T-helper 1 cell treated with Interleukin-12 subunit alpha and Interleukin-12 subunit beta and Interleukin-4 antibody, amounts not matched to agents 30 μg/mL and 1 μg/mL, for 36 hours (primary cell): Measurements from ENCODE around the gene SAMD4B.
"Not testable (repeated sequence)": the region's sequence is repeated elsewhere in the genome, so short reads cannot be mapped to it uniquely, and the experiment has no call there.

Experiments used
- H3K27ac Mint-ChIP-seq: one replicate; pipeline ENCODE4 v1.8.0; 2021; ENCODE audit warnings: mild to moderate bottlenecking, mixed read lengths
- H3K27me3 Mint-ChIP-seq: one replicate; pipeline ENCODE4 v1.8.0; 2021; ENCODE audit warnings: low read depth, mixed read lengths
- H3K36me3 Mint-ChIP-seq: one replicate; pipeline ENCODE4 v1.8.0; 2021; ENCODE audit warnings: low read depth, mixed read lengths
- H3K4me1 Mint-ChIP-seq: one replicate; pipeline ENCODE4 v1.8.0; 2021; ENCODE audit warnings: low read depth, mixed read lengths
- H3K4me3 Mint-ChIP-seq: one replicate; pipeline ENCODE4 v1.8.0; 2021; ENCODE audit warnings: mild to moderate bottlenecking, moderate library complexity, mixed read lengths
- H3K9me3 Mint-ChIP-seq: one replicate; pipeline ENCODE4 v1.8.0; 2021; ENCODE audit warnings: mixed read lengths

SAMD4B gene

DNA sequence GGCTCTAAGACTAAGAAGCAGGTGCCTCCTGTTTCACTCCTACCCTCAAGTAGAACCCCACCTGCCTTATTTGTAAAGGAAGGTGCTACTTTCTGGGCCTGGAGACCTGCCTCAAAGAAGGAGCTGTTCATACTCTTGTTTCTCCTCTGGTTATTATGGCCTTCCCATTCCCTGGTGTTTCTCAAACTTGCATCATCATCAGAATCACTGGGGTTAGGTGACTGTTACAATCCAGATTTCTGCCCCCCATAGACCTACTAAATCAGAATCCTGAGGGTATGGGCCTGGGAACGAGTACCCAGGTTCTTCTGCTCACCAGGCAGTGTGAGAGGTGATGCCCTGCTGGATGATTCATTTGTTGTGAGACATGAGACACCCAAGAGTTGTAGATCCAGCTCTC is 18.4 kb downstream of the SAMD4B start:
- Mint-ChIP-seq H3K9me3 (no peaks in the 10 kb centered on the region), H3K27ac (no peak overlapping the region), H3K27me3 (no peaks in the 10 kb centered on the region), H3K36me3 (peaks cover 35% of the 10 kb centered on the region), H3K4me1 (peaks cover 2% of the 10 kb centered on the region), H3K4me3 (no peak overlapping the region)

DNA sequence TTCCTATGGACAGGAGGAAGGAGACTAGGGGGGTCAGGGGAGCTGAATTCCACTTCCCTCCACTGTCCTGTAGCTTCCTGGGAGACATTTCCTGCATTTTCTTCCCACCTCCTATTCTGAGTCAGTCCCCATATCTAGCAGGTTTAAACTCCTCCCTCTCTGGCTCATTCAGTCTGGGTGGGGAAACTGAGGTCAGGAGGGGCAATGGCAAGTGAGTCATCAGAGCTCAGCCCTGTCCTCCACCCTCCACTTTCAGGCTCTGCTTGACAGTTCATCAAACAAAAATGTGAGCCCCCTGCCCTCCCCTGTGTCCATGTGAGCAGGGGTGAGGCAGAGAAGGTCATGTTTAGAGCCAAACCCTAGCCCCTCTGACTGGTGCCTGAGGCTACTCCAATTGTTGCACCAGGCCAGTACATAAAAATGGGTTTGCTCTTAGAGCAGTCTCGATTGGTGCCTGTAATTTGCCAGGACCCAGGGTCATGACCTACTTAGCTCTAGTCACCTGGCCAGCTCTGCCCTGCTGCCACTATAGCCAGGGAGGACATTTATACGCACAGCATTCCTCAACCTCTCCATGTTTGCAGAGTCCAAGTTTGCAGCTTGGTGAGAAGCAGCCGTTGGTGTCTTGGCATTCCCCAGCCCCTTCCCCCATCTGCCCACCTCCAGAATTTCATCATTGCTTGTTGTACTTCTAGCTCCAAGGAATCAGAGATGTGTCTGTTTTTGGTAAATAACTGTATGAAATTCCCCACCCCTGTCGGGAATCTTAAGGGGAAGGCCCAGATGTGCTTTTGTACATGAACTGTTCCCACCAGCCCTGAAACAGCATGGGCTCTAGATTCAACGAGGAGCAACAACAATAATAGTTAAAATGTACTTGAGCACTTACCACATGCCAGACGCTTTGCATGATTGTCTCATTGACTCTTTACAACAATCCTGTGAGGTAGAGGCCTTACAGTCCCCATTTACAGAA is 20.7 kb downstream of the SAMD4B start:
- Mint-ChIP-seq H3K4me1 (peaks cover 2% of the 10 kb centered on the region), H3K4me3 (no peak overlapping the region), H3K27ac (no peak overlapping the region), H3K9me3 (no peaks in the 10 kb centered on the region), H3K36me3 (peaks cover 21% of the 10 kb centered on the region), H3K27me3 (no peaks in the 10 kb centered on the region)

DNA sequence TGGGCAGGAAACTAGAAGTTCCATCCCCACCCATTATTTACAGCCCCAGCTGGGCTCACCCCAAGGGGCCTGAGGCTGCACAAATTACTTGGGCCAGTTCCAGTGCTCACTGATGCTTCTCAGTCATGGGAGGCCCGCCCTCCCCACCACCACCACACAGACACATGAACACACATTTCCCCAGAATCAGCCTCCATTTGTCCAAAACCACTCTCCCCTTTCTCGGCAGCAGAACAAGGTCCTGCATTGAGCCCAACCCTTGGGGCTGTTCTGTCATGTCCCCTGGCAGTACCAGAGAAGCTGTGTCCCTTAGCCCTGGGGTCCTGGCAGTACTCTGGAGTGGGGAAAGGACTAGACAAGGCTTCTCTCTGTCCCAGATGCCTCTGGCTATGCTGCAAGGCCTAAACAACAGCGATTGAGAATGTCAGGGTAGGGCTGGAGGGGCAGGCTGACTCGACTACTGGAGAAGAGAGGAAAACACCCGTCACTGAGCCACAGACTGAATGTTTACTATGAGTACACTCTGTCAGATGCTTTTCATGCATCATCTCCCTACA is 21.8 kb downstream of the SAMD4B start:
- Mint-ChIP-seq H3K36me3 (peaks cover 21% of the 10 kb centered on the region), H3K27ac (no peak overlapping the region), H3K4me3 (no peak overlapping the region), H3K4me1 (peaks cover 2% of the 10 kb centered on the region), H3K9me3 (no peaks in the 10 kb centered on the region), H3K27me3 (no peaks in the 10 kb centered on the region)

- H3K36me3 Mint-ChIP-seq = peaks cover 22% of the 10 kb centered on the region
- H3K4me1 Mint-ChIP-seq = no peaks in the 10 kb centered on the region
- H3K9me3 Mint-ChIP-seq = no peaks in the 10 kb centered on the region
- no peak overlapping the region for H3K27ac Mint-ChIP-seq
- H3K4me3 Mint-ChIP-seq = no peak overlapping the region
- no peaks in the 10 kb centered on the region for H3K27me3 Mint-ChIP-seq
Observed at GRCh38 chr19:39365531-39365930, 23.3 kb downstream of the SAMD4B start.

DNA sequence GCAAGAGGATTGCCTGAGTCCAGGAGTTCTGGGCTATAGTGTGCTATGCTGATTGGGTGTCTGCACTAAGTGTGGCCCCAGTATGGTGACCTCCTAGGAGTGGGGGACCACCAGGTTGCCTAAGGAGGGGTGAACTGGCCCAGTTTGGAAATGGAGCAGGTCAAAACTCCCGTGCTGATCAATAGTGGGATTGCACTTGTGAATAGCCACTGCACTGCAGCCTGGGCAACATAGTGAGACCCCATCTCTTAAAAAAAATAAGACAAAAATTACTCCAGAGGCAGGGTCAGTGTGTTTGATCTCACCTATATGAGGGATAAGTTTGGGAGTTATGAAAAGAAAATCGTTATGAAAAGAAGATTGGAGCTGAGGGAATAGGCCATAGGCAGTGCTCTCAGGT is 27.0 kb downstream of the SAMD4B start:
- Mint-ChIP-seq H3K36me3 (peaks cover 22% of the 10 kb centered on the region), H3K4me3 (no peak overlapping the region), H3K27ac (no peak overlapping the region), H3K9me3 (no peaks in the 10 kb centered on the region), H3K27me3 (no peaks in the 10 kb centered on the region), H3K4me1 (peaks cover 4% of the 10 kb centered on the region)

DNA sequence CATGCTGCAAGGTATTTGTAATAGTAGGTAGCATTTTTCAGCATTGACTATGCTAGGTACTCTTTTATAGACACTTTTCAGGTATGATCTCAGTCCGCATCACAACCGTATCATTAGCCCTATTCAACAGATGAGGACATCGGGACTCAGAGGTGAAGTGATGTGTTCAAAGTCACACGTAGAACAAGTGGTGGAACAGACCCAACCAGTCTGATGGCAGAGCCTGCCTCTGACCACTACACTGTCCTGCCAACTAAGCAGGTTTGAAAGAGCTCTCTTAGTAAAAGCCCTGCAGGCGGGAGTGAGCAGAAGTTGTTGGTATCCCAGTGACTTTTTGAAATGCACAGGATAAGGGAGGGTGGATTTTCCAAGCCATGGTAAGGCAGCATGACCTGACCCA is 28.5 kb downstream of the SAMD4B start:
- no peak overlapping the region for H3K27ac Mint-ChIP-seq

GRCh38 chr19:39372047-39372802 is 30.0 kb downstream of the SAMD4B start:
- H3K27ac Mint-ChIP-seq = no peak overlapping the region
- no peak overlapping the region for H3K4me3 Mint-ChIP-seq
- H3K4me1 Mint-ChIP-seq = peaks cover 4% of the 10 kb centered on the region
- no peaks in the 10 kb centered on the region for H3K27me3 Mint-ChIP-seq
- peaks cover 31% of the 10 kb centered on the region for H3K36me3 Mint-ChIP-seq
- H3K9me3 Mint-ChIP-seq = no peaks in the 10 kb centered on the region

More for the DNA sequence above, 28.5 kb downstream of the SAMD4B start:
- Mint-ChIP-seq H3K4me3 (no peak overlapping the region), H3K4me1 (peaks cover 4% of the 10 kb centered on the region), H3K9me3 (no peaks in the 10 kb centered on the region), H3K36me3 (peaks cover 23% of the 10 kb centered on the region), H3K27me3 (no peaks in the 10 kb centered on the region)

GRCh38 chr19:39372941-39373340 is 30.7 kb downstream of the SAMD4B start:
- Mint-ChIP-seq H3K4me3 (no peak overlapping the region), H3K9me3 (no peaks in the 10 kb centered on the region), H3K27me3 (no peaks in the 10 kb centered on the region), H3K4me1 (peaks cover 4% of the 10 kb centered on the region), H3K27ac (no peak overlapping the region), H3K36me3 (peaks cover 35% of the 10 kb centered on the region)

DNA sequence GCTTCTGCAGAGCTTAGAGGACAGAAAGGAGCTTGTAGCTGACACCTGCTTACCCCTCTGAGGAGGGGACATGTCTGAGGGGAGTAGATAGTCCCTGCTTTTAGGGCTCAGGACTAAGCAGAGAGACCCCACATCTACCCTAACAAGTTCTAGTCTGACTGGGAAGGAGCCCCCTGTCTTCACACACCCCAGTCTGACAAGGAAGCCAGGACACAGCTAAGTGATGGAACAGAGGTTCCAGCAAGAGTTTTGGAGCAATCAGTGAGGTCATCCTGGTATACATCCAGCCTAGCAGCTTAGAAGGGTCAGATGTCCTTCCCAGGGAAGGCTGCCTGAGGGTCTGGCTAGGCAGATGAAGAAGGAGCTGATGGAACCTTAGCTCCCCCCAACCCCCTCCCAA is 33.7 kb downstream of the SAMD4B start:
- Mint-ChIP-seq H3K27ac (no peak overlapping the region), H3K9me3 (no peaks in the 10 kb centered on the region), H3K27me3 (no peaks in the 10 kb centered on the region), H3K4me1 (peaks cover 4% of the 10 kb centered on the region), H3K4me3 (no peak overlapping the region), H3K36me3 (peaks cover 44% of the 10 kb centered on the region)

DNA sequence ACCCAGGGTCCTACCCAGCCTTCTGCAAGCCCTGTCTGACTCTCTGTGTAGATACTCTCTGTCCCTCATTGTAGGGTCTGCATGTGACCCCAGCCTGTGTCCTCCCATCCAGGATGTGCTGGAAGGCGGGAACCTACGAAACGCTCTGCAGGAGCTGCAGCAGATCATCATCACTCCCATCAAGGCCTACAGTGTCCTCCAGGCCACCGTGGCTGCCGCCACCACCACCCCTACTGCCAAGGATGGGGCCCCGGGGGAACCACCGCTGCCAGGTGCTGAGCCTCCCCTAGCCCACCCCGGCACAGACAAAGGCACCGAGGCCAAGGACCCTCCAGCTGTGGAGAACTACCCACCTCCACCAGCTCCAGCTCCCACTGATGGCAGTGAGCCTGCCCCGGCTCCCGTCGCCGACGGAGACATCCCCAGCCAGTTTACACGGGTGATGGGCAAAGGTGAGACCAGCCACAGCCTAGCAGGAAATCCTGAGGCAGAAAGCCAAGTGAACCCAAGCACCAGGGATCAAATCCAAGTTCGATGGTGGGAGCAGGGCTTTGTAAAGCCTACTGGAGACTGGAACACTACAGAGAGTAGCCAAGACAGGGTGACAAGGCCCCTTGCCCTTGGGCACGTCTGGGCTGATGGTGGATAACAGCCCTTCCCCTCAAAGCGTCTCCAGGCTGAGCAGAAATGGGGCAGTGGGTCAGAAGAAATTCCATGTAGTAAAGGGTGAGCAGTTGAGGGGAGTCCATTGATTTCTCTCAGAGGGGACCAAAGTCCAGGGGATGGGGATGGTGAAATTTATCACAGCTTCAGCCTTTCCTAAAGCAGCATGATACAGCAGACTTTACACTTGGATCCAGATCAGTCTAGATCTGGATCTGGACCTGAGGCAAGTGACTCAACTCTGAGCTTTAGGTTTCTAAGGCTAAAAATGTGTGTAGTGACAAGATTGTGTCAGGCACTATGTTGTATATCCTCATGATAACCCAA is 35.4 kb downstream of the SAMD4B start:
- Mint-ChIP-seq H3K4me3 (no peak overlapping the region), H3K27me3 (no peaks in the 10 kb centered on the region), H3K27ac (no peak overlapping the region), H3K4me1 (no peaks in the 10 kb centered on the region), H3K9me3 (no peaks in the 10 kb centered on the region), H3K36me3 (peaks cover 53% of the 10 kb centered on the region)

DNA sequence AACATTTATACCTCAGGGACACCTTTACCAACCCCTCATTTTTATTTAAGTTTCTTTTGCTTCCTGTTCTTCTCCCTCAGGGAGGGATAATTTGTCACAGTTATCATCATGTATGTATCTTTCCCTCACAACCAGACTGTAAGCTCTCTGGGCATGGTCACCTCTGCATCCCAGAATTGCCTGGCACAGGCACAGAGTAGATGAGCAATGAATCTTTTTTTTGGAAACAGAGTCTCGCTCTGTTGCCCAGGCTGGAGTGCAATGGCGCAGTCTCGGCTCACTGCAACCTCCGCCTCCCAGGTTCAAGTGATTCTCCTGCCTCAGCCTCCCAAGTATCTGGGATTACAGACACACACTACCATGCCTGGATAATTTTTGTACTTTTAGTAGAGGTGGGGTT is 37.1 kb downstream of the SAMD4B start:
- H3K27me3 Mint-ChIP-seq, H3K4me1 Mint-ChIP-seq, H3K9me3 Mint-ChIP-seq, H3K4me3 Mint-ChIP-seq, H3K27ac Mint-ChIP-seq: not testable (repeated sequence)
- H3K36me3 Mint-ChIP-seq = peaks cover 65% of the 10 kb centered on the region

DNA sequence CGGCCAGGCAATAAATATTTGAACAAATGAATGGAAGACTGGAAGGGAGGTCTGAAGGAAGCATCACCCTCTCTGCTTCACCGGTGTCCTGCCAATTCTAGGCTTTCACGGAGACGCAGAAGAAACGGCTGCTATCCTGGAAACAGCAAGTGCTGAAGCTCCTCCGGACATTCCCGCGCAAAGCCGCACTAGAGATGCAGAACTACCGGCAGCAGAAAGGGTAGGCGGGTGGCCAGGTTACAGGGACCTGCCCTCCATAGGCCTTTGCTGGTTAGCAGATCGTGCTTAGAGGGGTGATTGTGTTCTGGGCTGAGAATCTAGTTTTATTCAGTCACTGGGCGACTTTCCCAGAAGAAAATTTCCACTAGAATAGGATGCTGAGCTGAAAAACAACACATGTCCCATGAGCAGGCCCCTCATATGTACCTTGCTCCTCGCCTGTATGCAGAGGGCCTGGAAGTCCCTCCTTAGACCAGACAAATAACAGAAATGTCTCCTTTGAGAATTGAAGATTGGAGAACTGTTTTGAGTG is 37.7 kb downstream of the SAMD4B start:
- Mint-ChIP-seq H3K36me3 (peaks cover 65% of the 10 kb centered on the region), H3K4me3 (no peak overlapping the region), H3K4me1 (no peaks in the 10 kb centered on the region), H3K27me3 (no peaks in the 10 kb centered on the region), H3K27ac (no peak overlapping the region), H3K9me3 (no peaks in the 10 kb centered on the region)

DNA sequence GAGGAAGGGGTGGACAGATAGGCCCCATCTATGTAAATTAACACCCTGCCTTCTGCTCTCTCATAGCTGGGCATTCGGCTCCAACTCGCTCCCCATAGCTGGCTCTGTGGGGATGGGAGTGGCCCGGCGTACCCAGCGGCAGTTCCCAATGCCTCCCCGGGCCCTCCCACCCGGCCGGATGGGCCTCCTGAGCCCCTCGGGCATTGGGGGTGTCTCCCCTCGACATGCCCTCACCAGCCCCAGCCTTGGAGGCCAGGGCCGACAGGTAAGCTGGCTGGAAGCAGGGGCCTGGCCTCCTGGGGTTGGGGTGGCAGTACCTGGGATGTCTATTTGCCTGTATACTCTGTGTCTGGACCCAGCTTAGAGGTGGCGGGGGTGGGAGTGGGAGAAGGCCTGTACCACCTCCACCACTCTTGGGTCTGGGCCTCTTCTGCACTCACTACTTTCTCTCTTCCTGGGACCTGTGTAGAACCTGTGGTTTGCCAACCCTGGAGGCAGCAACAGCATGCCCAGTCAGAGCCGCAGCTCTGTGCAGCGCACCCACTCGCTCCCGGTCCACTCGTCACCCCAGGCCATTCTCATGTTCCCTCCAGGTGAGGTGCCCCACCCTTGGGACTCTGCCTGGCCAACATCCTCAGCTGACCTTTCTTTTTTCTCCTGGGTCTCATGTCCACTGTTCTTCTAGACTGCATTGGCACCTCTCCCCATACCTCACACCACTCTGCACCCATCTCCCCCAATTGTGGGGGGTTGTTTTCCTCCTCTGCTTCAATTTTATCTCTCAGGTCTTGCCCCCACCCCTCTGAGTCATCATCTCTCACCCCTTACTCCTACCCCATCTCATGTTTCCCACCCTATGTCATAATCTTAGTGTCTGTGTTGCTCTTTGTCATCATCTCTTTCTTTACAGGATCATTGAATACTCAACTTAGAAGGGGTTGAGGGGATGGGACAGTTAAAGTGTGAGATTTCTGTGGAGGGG is 38.6 kb downstream of the SAMD4B start:
- Mint-ChIP-seq H3K9me3 (no peaks in the 10 kb centered on the region), H3K27ac (no peak overlapping the region), H3K4me3 (no peak overlapping the region), H3K4me1 (peaks cover 2% of the 10 kb centered on the region), H3K36me3 (peaks cover 69% of the 10 kb centered on the region), H3K27me3 (no peaks in the 10 kb centered on the region)
